ENCODE results near the gene ALDH4A1. TPM values are rescaled to one million over a fixed set of nuclear protein-coding genes. Genes with fewer than 3 reads are reported as not detected.

ALDH4A1 gene
- total RNA-seq, 4 donors from 2014 or later: 19.9 to 24.8 (median 22.5) TPM

- no peaks in the 10 kb centered on the region for H3K9me3 ChIP-seq
- 80 to 83% methylated on average over 3 to 7 of the region's 7 CpGs for WGBS, 2 donors (ENCODE audit: low coverage in 1 of 2)
- H3K36me3 ChIP-seq: peaks cover 0 to 33% of the 10 kb centered on the region in 2 donors
- no peak for TF ChIP-seq POLR2A (IDR thresholded peaks at IDR 0.05)
- TF ChIP-seq CTCF (IDR thresholded peaks at IDR 0.05): no peak
- TF ChIP-seq EP300 (IDR thresholded peaks at IDR 0.05): no peak
- no peak for TF ChIP-seq POLR2AphosphoS5 (IDR thresholded peaks at IDR 0.05)
- H3K27ac ChIP-seq: peak overlapping the region in 2 of 4 donors; percentile 64 to 66
- no peaks in the 10 kb centered on the region for H3K27me3 ChIP-seq
- ATAC-seq: no peak
- H3K4me1 ChIP-seq: peaks cover 0 to 25% (median 0%) of the 10 kb centered on the region in 3 donors
- H3K4me3 ChIP-seq: no peak overlapping the region
Measured at GRCh38 chr1:18891426-18891780, 11.0 kb downstream of the ALDH4A1 start.

GRCh38 chr1:18890706-18891425 lies 11.5 kb downstream of the ALDH4A1 start:
- peak; percentile 15 for TF ChIP-seq POLR2AphosphoS5 (IDR thresholded peaks at IDR 0.05)
- TF ChIP-seq EP300 (IDR thresholded peaks at IDR 0.05): no peak
- peaks cover 0 to 39% of the 10 kb centered on the region in 2 donors for H3K36me3 ChIP-seq
- 56 to 86% methylated on average over 1 to 5 of the region's 6 CpGs for WGBS, 2 donors (ENCODE audit: low coverage in 1 of 2)
- H3K9me3 ChIP-seq: no peaks in the 10 kb centered on the region
- no peaks in the 10 kb centered on the region for H3K27me3 ChIP-seq
- peak overlapping the region in 3 of 4 donors; percentile 36 to 66 (median 64) for H3K27ac ChIP-seq
- ATAC-seq: peak; percentile 67
- H3K4me3 ChIP-seq: no peak overlapping the region
- H3K4me1 ChIP-seq: peaks cover 0 to 25% (median 0%) of the 10 kb centered on the region in 3 donors

- no peaks in the 10 kb centered on the region for H3K27me3 ChIP-seq
- no peak overlapping the region for H3K27ac ChIP-seq
- ATAC-seq: no peak
- 100% methylated on average over 1 of the region's 1 CpG; no CpG with 5 or more reads in 1 of the 2 donors for WGBS, 2 donors (ENCODE audit: low coverage in 1 of 2)
- no peak overlapping the region for H3K4me3 ChIP-seq
- H3K9me3 ChIP-seq: no peaks in the 10 kb centered on the region
- H3K4me1 ChIP-seq: peaks cover 0 to 15% (median 0%) of the 10 kb centered on the region in 3 donors
- H3K36me3 ChIP-seq: peaks cover 0 to 70% of the 10 kb centered on the region in 2 donors
- TF ChIP-seq CTCF (IDR thresholded peaks at IDR 0.05): no peak
- no peak for TF ChIP-seq POLR2AphosphoS5 (IDR thresholded peaks at IDR 0.05)
- no peak for TF ChIP-seq EP300 (IDR thresholded peaks at IDR 0.05)
- TF ChIP-seq POLR2A (IDR thresholded peaks at IDR 0.05): no peak
Measured at GRCh38 chr1:18886003-18886335, 16.4 kb downstream of the ALDH4A1 start.

GRCh38 chr1:18885311-18886002 lies 16.9 kb downstream of the ALDH4A1 start:
- Histone ChIP-seq H3K4me1 (peaks cover 0 to 10% (median 0%) of the 10 kb centered on the region in 3 donors), H3K9me3 (no peaks in the 10 kb centered on the region), H3K27ac (no peak overlapping the region), H3K27me3 (no peaks in the 10 kb centered on the region), H3K4me3 (no peak overlapping the region), H3K36me3 (peaks cover 0 to 75% of the 10 kb centered on the region in 2 donors)
- no peak for ATAC-seq
- no peak for TF ChIP-seq POLR2AphosphoS5 (IDR thresholded peaks at IDR 0.05)
- no peak for TF ChIP-seq CTCF (IDR thresholded peaks at IDR 0.05)
- TF ChIP-seq EP300 (IDR thresholded peaks at IDR 0.05): no peak
- no peak for TF ChIP-seq POLR2A (IDR thresholded peaks at IDR 0.05)
- 87 to 100% methylated on average over 1 to 6 of the region's 17 CpGs for WGBS, 2 donors (ENCODE audit: low coverage in 1 of 2)

GRCh38 chr1:18884727-18885126 lies 17.6 kb downstream of the ALDH4A1 start:
- Histone ChIP-seq H3K9me3 (no peaks in the 10 kb centered on the region), H3K4me3 (no peak overlapping the region), H3K27ac (no peak overlapping the region), H3K27me3 (no peaks in the 10 kb centered on the region), H3K4me1 (peaks cover 0 to 2% (median 0%) of the 10 kb centered on the region in 3 donors), H3K36me3 (peaks cover 0 to 76% of the 10 kb centered on the region in 2 donors)
- ATAC-seq: no peak
- TF ChIP-seq POLR2AphosphoS5 (IDR thresholded peaks at IDR 0.05): no peak
- no peak for TF ChIP-seq EP300 (IDR thresholded peaks at IDR 0.05)
- no peak for TF ChIP-seq CTCF (IDR thresholded peaks at IDR 0.05)
- TF ChIP-seq POLR2A (IDR thresholded peaks at IDR 0.05): no peak
- WGBS, 2 donors (ENCODE audit: low coverage in 1 of 2): 66 to 84% methylated on average over 3 to 6 of the region's 6 CpGs

Measured in gastroesophageal sphincter (tissue), 4 donors.